ENCODE data around the gene OOEP.

DNA sequence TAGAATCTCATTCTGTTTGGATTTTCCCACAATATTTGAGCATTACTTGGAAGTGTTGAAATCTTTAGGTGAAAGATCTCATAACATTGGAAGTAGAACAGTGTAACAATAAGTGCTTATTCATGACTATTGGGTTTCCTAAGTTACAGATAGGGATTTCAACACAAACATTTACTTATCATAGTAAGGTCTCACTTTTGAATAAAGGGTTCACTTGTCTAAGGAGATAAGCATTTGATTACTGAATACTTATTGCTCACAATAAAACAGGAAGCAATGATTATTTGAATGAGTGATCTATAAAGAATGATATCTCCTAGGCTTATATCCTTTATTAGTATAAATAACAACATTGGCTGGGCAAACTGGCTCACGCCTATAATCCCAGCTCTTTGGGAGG, 39.7 kb upstream of the OOEP start:
- TF ChIP-seq EZH2 (IDR thresholded peaks at IDR 0.05; ENCODE audit: low read length, missing control alignments), result no peak
- TF ChIP-seq, protein P1, sequence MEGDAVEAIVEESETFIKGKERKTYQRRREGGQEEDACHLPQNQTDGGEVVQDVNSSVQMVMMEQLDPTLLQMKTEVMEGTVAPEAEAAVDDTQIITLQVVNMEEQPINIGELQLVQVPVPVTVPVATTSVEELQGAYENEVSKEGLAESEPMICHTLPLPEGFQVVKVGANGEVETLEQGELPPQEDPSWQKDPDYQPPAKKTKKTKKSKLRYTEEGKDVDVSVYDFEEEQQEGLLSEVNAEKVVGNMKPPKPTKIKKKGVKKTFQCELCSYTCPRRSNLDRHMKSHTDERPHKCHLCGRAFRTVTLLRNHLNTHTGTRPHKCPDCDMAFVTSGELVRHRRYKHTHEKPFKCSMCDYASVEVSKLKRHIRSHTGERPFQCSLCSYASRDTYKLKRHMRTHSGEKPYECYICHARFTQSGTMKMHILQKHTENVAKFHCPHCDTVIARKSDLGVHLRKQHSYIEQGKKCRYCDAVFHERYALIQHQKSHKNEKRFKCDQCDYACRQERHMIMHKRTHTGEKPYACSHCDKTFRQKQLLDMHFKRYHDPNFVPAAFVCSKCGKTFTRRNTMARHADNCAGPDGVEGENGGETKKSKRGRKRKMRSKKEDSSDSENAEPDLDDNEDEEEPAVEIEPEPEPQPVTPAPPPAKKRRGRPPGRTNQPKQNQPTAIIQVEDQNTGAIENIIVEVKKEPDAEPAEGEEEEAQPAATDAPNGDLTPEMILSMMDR (conservative IDR thresholded peaks at IDR 0.05 in 1 of 2, IDR thresholded peaks at IDR 0.05 in 1 of 2; ENCODE audit: low read depth in 1 of 2, low read length in 2 of 2), result no peak
